Vagina (tissue), 2 donors: ENCODE data around the gene CNTRL. TPM values are rescaled to one million over a fixed set of nuclear protein-coding genes. Genes with fewer than 3 reads are reported as not detected.
"Not testable (repeated sequence)": the region's sequence is repeated elsewhere in the genome, so short reads cannot be mapped to it uniquely, and the experiment has no call there.

Source experiments
- DNase-seq, 2 donors: peaks; one replicate each; pipeline ENCODE4 v3.0.0-alpha.2; 2017; ENCODE audit errors: extremely low spot score in 2 of 2
- H3K27ac ChIP-seq: fragments of 200-600 bp; sonication (generic); one replicate; pipeline ENCODE4 v1.5.1; 2019
- H3K27me3 ChIP-seq: fragments of 200-600 bp; sonication (generic); one replicate; pipeline ENCODE4 v1.5.1; 2019
- H3K36me3 ChIP-seq, 2 donors: fragments of 200-600 bp; sonication (generic); one replicate each; pipeline ENCODE4 v1.5.1; 2017 to 2019
- H3K4me1 ChIP-seq: fragments of 200-600 bp; sonication (generic); one replicate; pipeline ENCODE4 v1.5.1; 2019
- H3K4me3 ChIP-seq, 2 donors: fragments of 200-600 bp; sonication (generic); 1 replicate in 1 of 2; 2 replicates in 1 of 2; pipeline ENCODE4 v1.5.1; 2016 to 2019
- H3K9me3 ChIP-seq: fragments of 200-600 bp; sonication (generic); one replicate; pipeline ENCODE4 v1.5.1; 2019
- CTCF ChIP-seq, 3 experiments: fragments of 450-650 bp in 2 of 3; fragments of 200-600 bp in 1 of 3; sonication (generic) in 1 of 3; IDR thresholded peaks; one replicate each; pipeline ENCODE4 v1.5.1; 2017 to 2019; ENCODE audit warnings: antibody characterized with exemption in 3 of 3, mild to moderate bottlenecking in 2 of 3, moderate library complexity in 2 of 3
- POLR2A ChIP-seq, 2 donors: fragments of 450-650 bp; IDR thresholded peaks; one replicate each; pipeline ENCODE4 v1.6.1; 2017; ENCODE audit warnings: antibody characterized with exemption in 2 of 2, mild to moderate bottlenecking in 2 of 2, moderate library complexity in 2 of 2
- POLR2AphosphoS5 ChIP-seq, 2 donors: sonication (generic); formaldehyde crosslinking; IDR thresholded peaks; one replicate each; pipeline ENCODE4 v1.9.0; 2017; ENCODE audit warnings: antibody characterized with exemption in 2 of 2, mild to moderate bottlenecking in 2 of 2, low read depth in 1 of 2; ENCODE audit not compliant: insufficient read depth in 1 of 2
- intact Hi-C: fragments of 100-400 bp; cut with DNase I; formaldehyde crosslinking; loops from one replicate; pipeline ENCODE4 v1.15.1; 2023
- total RNA-seq: library from RNA; depleted of rRNA; stranded (reverse); fragments of >200 nt; gene quantifications from one replicate; pipeline ENCODE4 v1.2.3, GENCODE V29; 2016

CNTRL gene
- total RNA-seq, 1 donor from 2014 or later: 13.8 TPM

DNA sequence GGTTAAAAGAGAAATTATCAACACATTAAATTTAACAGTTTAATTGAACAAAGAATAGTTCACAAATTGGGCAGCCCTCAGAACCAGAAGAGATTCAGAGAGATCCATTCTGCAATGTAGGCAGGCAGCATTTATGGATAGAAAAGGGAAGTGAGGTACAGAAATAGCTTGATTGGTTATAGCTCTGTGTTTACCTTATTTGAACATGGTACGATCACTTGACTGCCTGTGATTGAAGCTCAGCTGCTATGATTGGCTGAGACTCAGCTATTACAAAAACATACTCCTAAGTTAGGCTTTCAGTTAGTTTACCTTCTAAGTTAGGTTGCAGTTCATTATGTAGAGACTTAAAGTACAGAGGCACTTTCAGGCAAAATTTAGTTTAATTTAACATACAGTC lies 7.3 kb downstream of the CNTRL start:
- TF ChIP-seq CTCF (IDR thresholded peaks at IDR 0.05) (no peak), POLR2AphosphoS5 (IDR thresholded peaks at IDR 0.05; ENCODE audit: insufficient read depth in 1 of 2, low read depth in 1 of 2) (no peak), POLR2A (IDR thresholded peaks at IDR 0.05) (no peak)
- Histone ChIP-seq H3K9me3 (no peaks in the 10 kb centered on the region), H3K36me3 (peaks cover 0 to 8% of the 10 kb centered on the region in 2 donors), H3K27ac (no peak overlapping the region), H3K4me1 (no peaks in the 10 kb centered on the region), H3K27me3 (no peaks in the 10 kb centered on the region), H3K4me3 (no peak overlapping the region)
- no peak for DNase-seq
- intact Hi-C loops: no loop called here

GRCh38 chr9:121085661-121086060 lies 10.9 kb downstream of the CNTRL start:
- intact Hi-C loops: no loop called here

GRCh38 chr9:121088576-121088975 lies 13.8 kb downstream of the CNTRL start:
- no peaks in the 10 kb centered on the region for H3K27me3 ChIP-seq
- TF ChIP-seq POLR2A (IDR thresholded peaks at IDR 0.05): no peak
- no peak for TF ChIP-seq POLR2AphosphoS5 (IDR thresholded peaks at IDR 0.05; ENCODE audit: insufficient read depth in 1 of 2, low read depth in 1 of 2)
- TF ChIP-seq CTCF (IDR thresholded peaks at IDR 0.05): no peak
- intact Hi-C loops: no loop called here
- no peaks in the 10 kb centered on the region for H3K9me3 ChIP-seq
- DNase-seq: no peak
- no peak overlapping the region for H3K4me3 ChIP-seq
- H3K4me1 ChIP-seq: no peaks in the 10 kb centered on the region
- H3K27ac ChIP-seq: no peak overlapping the region
- peaks cover 0 to under 1% of the 10 kb centered on the region in 2 donors for H3K36me3 ChIP-seq

More at GRCh38 chr9:121085661-121086060, 10.9 kb downstream of the CNTRL start:
- Histone ChIP-seq H3K36me3 (peaks cover 0 to 8% of the 10 kb centered on the region in 2 donors), H3K4me3 (no peak overlapping the region), H3K27ac (no peak overlapping the region), H3K27me3 (no peaks in the 10 kb centered on the region), H3K9me3 (no peaks in the 10 kb centered on the region), H3K4me1 (no peaks in the 10 kb centered on the region)
- TF ChIP-seq CTCF (IDR thresholded peaks at IDR 0.05) (no peak), POLR2AphosphoS5 (IDR thresholded peaks at IDR 0.05; ENCODE audit: insufficient read depth in 1 of 2, low read depth in 1 of 2) (no peak), POLR2A (IDR thresholded peaks at IDR 0.05) (no peak)
- DNase-seq: no peak

DNA sequence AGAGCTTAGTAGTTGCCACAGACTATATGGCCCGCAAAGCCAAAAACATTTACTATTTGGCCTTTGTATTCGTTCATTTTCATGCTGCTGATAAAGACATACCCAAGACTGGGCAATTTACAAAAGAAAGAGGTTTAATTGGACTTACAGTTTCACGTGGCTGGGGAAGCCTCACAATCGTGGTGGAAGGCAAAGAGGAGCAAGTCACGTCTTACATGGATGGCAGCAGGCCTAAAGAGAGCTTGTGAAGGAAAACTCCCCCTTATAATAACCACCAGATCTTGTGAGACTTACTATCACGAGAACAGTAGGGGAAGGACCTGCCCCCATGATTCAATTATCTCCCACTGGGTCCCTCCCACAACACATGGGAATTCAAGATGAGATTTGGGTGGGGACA lies 16.0 kb downstream of the CNTRL start:
- intact Hi-C loops, H3K4me3 ChIP-seq, DNase-seq, H3K27me3 ChIP-seq, H3K9me3 ChIP-seq, H3K36me3 ChIP-seq, H3K4me1 ChIP-seq, H3K27ac ChIP-seq: not testable (repeated sequence)

DNA sequence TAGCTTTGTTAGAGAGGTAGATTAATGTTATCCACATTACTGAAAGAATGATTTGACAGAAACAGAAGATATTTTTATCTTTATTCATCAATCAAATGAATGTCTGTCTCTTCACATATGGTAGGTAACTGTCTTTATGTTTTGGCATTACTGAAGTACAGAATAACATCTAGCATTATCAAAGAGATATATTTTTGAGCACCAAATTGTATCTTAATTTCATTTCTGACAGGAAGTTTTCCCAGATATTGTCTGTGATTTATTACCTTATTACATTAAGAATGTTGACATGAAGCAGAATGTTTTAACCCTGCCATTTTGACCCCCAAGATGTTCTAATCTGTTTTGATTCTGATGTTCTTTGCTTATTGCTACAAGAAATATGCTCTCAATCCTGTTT lies 20.3 kb downstream of the CNTRL start:
- TF ChIP-seq POLR2A (IDR thresholded peaks at IDR 0.05) (no peak), POLR2AphosphoS5 (IDR thresholded peaks at IDR 0.05; ENCODE audit: insufficient read depth in 1 of 2, low read depth in 1 of 2) (no peak), CTCF (IDR thresholded peaks at IDR 0.05) (no peak)
- no peak for DNase-seq
- intact Hi-C loops: no loop called here
- H3K4me3 ChIP-seq: no peak overlapping the region
- H3K4me1 ChIP-seq: no peaks in the 10 kb centered on the region
- peaks cover 0 to 9% of the 10 kb centered on the region in 2 donors for H3K36me3 ChIP-seq
- H3K27ac ChIP-seq: no peak overlapping the region
- H3K9me3 ChIP-seq: no peaks in the 10 kb centered on the region
- H3K27me3 ChIP-seq: no peaks in the 10 kb centered on the region
